GM21723 (cell line): ENCODE data around the gene LSM3.
A peak's percentile ranks its signal among the peaks of the same experiment; 100 is the strongest.

Experiments used
- ATAC-seq: cut with Tn5 transposase; IDR thresholded peaks from one replicate; pipeline ENCODE4 v1.9.1; 2021; ENCODE audit warnings: mild to moderate bottlenecking, moderate library complexity; ENCODE audit not compliant: unreplicated experiment

Gene LSM3

DNA sequence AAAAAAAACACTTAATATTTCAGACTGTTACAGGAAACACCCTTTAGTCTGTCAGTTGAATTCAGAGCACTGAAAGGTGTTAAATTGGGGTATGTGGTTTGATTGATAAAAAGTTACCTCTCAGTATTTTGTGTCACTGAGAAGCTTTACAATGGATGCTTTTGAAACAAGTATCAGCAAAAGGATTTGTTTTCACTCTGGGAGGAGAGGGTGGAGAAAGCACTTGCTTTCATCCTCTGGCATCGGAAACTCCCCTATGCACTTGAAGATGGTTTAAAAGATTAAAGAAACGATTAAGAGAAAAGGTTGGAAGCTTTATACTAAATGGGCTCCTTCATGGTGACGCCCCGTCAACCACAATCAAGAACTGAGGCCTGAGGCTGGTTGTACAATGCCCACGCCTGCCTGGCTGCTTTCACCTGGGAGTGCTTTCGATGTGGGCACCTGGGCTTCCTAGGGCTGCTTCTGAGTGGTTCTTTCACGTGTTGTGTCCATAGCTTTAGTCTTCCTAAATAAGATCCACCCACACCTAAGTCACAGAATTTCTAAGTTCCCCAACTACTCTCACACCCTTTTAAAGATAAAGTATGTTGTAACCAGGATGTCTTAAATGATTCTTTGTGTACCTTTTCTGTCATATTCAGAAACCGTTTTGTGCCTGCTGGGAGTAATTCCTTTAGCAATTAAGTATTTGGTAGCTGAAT, 35.9 kb upstream of the LSM3 start:
- ATAC-seq = no peak

- ATAC-seq = no peak
These were observed 35.1 kb upstream of the LSM3 start for GRCh38 chr3:14143271-14144225.

GRCh38 chr3:14144423-14145075, 34.1 kb upstream of the LSM3 start:
- peak; percentile 96 for ATAC-seq

DNA sequence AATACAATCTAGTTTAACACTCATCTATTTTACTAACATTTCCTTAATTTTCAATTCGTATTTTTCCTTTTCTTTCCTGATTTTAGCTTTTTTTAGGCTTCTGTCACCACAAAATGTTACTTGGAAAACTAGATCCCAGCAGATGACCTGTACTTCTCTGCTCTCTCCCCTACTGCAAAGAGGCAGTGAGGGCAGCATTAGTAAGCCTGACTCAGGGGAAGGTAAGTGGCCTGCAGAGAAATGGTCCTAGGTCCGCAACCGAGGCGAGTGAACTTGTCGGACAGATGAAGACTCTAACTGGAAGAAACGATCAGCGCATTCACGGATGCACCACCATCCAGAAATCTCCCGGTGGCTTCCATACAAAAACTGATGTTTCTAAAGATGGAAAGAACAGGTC, 33.4 kb upstream of the LSM3 start:
- ATAC-seq = no peak

- no peak for ATAC-seq
These were observed 32.8 kb upstream of the LSM3 start for GRCh38 chr3:14145670-14146380.

DNA sequence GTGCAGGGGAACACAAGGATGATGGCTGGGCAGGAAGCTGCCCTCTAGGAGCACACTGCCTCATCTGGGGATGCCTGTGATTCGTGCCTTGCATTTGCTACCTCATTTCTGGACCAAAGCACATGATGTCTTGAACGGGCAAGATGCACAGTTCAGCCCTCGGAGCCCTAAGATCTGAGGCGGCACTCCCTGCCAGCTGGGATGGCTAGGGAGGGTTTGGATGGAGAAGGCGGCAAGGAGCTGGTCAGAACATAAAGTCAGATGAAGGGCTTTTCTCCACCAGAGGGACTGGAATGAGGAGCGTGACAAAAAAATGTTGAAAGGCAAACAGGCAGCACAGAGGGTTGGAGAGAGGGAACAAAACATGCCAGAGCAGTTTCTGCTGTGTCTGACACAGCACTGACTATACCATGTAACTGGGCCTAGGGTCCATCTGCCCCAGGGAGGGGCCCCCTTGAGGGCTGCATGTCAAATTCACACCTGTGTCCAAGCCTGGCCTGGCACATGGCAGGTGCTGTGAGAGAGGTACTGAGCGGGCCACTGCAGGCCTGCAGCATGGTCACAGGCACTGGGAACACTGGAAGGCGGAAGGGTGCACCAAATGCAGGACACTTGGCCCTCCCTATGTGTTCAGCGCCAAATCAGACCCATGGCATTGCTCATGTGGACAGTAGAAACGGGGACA, 32.1 kb upstream of the LSM3 start:
- no peak for ATAC-seq

DNA sequence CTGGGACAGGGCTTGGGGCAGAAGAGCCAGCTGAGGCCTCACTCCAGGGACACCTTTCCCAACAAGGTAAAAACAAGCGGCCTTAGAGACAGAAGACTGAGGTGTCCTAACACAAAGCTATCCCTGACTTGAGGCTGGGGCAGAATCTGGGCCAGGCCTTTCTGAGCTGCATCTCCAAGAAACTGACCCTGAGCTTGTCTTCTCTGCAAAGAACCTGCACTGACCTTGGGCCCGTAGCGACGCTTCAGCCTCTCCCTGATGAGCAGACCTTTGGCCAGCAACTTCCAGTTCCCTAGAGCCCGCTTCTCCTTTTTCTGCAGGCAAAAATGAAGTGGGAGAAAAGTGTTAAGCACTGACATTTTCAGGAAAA, 31.6 kb upstream of the LSM3 start:
- ATAC-seq = no peak

GRCh38 chr3:14147617-14148016, 31.0 kb upstream of the LSM3 start:
- no peak for ATAC-seq

- no peak for ATAC-seq
These were observed 30.3 kb upstream of the LSM3 start for GRCh38 chr3:14148041-14148985.

DNA sequence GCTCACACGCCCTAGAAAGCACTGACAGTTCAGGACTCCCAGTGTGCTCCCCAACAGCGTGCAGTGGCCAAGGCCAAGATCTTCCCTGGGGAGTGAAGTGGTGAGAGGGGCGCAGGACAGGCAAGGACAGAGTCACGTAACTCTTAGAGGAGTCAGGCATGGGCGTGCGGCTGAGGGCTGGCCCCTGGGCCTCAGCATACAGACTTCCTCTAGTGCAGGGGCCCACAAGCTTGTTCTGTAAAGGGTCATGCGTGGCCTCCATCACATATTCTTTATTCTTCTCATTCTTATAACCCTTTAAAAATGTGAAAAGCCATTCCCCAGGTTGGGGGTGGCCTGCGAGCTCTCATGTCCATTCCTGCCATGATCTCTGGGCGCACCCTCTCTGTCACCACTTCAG, 28.5 kb upstream of the LSM3 start:
- no peak for ATAC-seq

- no peak for ATAC-seq
These were observed 28.0 kb upstream of the LSM3 start for GRCh38 chr3:14150491-14151230.

DNA sequence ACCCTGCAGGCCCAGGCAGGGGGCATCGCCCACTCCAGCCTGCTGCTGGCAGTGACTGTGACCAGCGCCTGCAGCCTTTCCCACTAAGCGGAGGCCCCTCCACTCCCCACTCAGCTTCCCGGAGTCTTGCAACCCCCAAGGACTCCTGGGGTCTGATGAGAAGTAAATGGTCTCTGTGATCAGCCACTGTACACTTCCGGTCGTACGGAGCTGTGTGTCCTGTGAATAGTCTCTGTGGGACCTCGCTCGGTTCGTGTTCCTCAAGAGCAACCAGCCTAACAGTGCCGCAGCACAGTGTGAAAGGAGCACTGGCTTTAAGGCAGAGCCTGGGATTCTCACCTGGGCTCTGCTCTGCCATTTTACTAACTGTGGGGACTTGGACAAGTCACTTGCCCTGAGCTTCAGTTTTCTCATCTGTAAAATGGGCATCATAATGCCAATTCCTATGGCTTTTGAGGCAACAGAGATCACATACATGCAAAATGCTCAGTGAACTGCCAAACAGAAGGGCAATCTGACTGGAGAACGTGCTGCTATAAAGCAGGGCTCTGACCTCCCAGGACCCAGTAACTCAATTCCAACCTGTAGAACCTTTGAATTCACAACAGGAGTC, 27.0 kb upstream of the LSM3 start:
- ATAC-seq = no peak

DNA sequence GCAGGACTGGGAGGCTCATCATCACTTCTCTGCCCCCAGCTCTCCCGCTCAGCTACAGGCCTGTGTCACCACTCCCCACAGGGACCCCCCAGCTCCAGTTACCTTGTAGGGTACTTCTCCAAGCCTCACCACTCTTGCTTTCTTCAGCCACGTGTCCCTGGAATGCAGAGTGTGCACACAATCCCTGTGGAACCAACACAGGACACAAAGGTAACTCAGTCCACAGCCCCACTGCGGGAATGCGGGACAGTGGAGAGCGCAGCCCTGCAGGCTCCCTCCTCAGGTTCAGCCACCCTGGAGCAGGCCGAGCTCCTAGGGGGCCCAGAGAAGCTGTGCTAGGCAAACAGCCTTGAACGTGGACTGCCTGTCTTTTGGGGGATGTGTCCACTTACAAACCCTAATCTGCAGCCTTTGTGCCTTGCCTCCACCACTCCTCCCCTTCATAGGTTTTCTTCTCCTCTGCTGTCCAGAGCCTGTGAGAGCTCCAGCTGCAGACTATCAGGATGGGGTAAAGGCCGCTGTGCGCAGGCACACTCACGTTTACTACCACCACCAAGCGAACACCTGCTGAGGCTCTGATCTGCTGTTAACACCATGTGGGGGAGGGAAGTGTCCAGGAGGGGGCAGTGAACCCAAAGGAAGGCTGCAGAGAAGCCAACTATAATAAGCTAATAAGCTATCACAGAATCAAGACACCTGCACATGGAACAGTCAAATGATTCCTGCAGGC, 26.2 kb upstream of the LSM3 start:
- ATAC-seq = no peak

- no peak for ATAC-seq
These were observed 25.7 kb upstream of the LSM3 start for GRCh38 chr3:14152963-14153355.

- ATAC-seq = no peak
These were observed 25.0 kb upstream of the LSM3 start for GRCh38 chr3:14153663-14154062.

DNA sequence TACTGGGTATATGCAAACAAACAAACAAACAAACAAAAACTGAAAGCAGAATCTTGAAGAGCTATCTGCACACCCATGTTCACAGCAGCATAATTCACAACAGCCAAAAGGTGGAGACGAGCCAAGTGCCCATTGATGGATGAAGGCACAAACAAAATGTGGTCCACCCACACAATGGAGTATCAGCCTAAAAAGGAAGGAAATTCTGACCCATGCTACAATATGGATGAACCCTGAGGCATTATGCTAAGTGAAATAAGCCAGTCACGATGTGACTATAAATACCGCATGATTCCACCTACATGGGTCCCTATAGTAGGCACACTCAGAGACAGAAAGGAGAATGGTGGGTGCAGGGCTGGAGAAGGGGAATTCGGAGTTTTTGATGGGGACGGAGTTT, 24.3 kb upstream of the LSM3 start:
- no peak for ATAC-seq

DNA sequence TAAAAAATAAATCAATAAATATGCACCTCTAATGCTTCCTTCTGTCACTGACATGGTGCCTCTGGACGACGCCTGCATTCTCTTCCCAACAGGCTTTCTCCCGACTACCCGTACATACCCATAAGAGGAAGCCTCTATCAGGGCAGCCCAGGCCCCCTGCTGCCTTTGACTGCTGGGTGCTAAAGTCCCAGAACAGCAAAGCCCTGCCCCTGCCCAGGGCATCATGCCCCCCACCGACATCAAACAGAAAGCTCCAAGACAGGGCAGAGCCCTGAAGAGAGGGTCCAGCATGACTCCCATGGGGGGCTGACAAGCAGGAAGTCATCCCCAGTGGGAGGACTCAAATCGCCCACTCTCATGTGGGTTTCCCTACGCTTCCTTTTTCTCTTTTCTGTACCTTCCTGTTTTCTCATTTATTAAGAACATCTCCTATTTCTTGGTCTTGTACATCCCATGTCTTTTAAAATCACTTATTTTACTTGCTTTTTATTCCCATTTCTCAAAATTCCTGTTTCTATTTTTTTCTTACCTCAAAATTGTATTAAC, 23.6 kb upstream of the LSM3 start:
- ATAC-seq = no peak
